ENCODE data around the gene KRTAP13-1. TPM values are rescaled to one million over a fixed set of nuclear protein-coding genes. Genes with fewer than 3 reads are reported as not detected.

Gene KRTAP13-1
- total and polyA plus RNA-seq, 11 donors: not detected

DNA sequence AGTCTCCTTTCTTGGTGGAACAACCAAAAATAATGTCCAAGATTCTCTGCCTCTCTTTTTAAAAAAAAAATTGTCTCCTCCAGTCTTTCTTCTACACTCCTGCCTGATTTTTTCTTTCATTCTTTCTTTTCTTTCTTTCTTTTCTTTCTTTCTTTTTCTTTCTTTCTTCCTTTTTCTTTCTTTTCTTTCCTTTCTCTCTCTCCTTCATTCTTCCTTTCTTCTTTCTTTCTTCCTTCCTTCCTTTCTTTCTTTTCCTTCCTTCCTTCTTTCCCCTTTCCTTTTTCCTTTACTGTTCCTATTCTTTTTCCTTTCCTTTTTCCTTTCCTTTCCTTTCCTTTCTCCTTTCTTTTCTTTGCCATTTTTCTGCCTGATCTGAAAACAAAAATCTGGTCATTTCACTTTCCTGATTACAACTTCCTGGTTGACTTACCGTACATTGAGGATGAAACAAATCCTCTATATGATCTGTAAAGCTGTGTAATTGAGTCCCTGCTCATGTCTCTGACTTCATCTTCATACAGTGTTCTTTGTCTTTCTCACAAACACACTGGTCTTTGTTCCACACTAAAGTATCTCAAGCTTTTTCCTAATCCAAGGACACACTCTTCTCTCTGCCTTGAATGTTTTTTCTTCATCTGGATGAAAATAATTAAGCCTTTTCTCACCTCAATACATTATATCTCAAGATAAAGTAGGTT lies 41.4 kb upstream of the KRTAP13-1 start:
- H3K4me3 ChIP-seq: no peak overlapping the region
- intact Hi-C loops (cut with DNase I): no loop called here
- no peak for ATAC-seq
- no peak overlapping the region for H3K27ac ChIP-seq
- no peak for TF ChIP-seq POLR2A (IDR thresholded peaks at IDR 0.05)
- TF ChIP-seq, protein P1, sequence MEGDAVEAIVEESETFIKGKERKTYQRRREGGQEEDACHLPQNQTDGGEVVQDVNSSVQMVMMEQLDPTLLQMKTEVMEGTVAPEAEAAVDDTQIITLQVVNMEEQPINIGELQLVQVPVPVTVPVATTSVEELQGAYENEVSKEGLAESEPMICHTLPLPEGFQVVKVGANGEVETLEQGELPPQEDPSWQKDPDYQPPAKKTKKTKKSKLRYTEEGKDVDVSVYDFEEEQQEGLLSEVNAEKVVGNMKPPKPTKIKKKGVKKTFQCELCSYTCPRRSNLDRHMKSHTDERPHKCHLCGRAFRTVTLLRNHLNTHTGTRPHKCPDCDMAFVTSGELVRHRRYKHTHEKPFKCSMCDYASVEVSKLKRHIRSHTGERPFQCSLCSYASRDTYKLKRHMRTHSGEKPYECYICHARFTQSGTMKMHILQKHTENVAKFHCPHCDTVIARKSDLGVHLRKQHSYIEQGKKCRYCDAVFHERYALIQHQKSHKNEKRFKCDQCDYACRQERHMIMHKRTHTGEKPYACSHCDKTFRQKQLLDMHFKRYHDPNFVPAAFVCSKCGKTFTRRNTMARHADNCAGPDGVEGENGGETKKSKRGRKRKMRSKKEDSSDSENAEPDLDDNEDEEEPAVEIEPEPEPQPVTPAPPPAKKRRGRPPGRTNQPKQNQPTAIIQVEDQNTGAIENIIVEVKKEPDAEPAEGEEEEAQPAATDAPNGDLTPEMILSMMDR (IDR thresholded peaks at IDR 0.05): no peak
- DNase-seq: no peak
- H3K27me3 ChIP-seq: no peaks in the 10 kb centered on the region
- no peaks in the 10 kb centered on the region for H3K9me3 ChIP-seq
- no peaks in the 10 kb centered on the region for H3K36me3 ChIP-seq
- WGBS, 4 donors: 58 to 77% (median 68%) methylated on average over 1 of the region's 1 CpG
- no peaks in the 10 kb centered on the region for H3K4me1 ChIP-seq

- Histone ChIP-seq H3K4me1 (no peaks in the 10 kb centered on the region), H3K4me3 (no peak overlapping the region), H3K27me3 (no peaks in the 10 kb centered on the region), H3K27ac (no peak overlapping the region), H3K9me3 (no peaks in the 10 kb centered on the region), H3K36me3 (no peaks in the 10 kb centered on the region)
- WGBS, 4 donors: 62 to 70% (median 68%) methylated on average over 3 of the region's 3 CpGs
- intact Hi-C loops (cut with DNase I): no loop called here
- ATAC-seq (no peak), DNase-seq (no peak)
- TF ChIP-seq POLR2A (IDR thresholded peaks at IDR 0.05): no peak
- TF ChIP-seq, protein P1 (IDR thresholded peaks at IDR 0.05): no peak
These were observed 39.9 kb upstream of the KRTAP13-1 start for GRCh38 chr21:30355906-30356305.

- ATAC-seq: no peak
- WGBS, 4 donors: 80 to 87% (median 84%) methylated on average over 5 of the region's 5 CpGs
- TF ChIP-seq, protein P1 (IDR thresholded peaks at IDR 0.05): no peak
- no peak for TF ChIP-seq POLR2A (IDR thresholded peaks at IDR 0.05)
- intact Hi-C loops (cut with DNase I): no loop called here
- Histone ChIP-seq H3K9me3 (peaks cover 0 to 2% (median 0%) of the 10 kb centered on the region in 12 donors), H3K36me3 (no peaks in the 10 kb centered on the region), H3K4me3 (no peak within 1 kb of the TSS), H3K27ac (no peak within 1 kb of the TSS), H3K27me3 (no peaks in the 10 kb centered on the region), H3K4me1 (no peaks in the 10 kb centered on the region)
- no peak for DNase-seq
These were observed 23.6 kb upstream of the KRTAP13-1 start, which contains the start of gene KRTAP13-2 for GRCh38 chr21:30372139-30372770. TSS of gene KRTAP13-2 (minus strand) at chr21:30372271. CDS start at chr21:30372213, 58 bp downstream.

GRCh38 chr21:30382201-30382600 lies 13.6 kb upstream of the KRTAP13-1 start:
- H3K4me3 ChIP-seq: no peak overlapping the region
- H3K27me3 ChIP-seq: no peaks in the 10 kb centered on the region
- DNase-seq (no peak), ATAC-seq (no peak)
- intact Hi-C loops (cut with DNase I): no loop called here
- H3K36me3 ChIP-seq: no peaks in the 10 kb centered on the region
- H3K27ac ChIP-seq: no peak overlapping the region
- no peaks in the 10 kb centered on the region for H3K9me3 ChIP-seq
- H3K4me1 ChIP-seq: no peaks in the 10 kb centered on the region
- TF ChIP-seq, protein P1 (IDR thresholded peaks at IDR 0.05): no peak
- no peak for TF ChIP-seq POLR2A (IDR thresholded peaks at IDR 0.05)
- 27 to 39% (median 32%) methylated on average over 1 of the region's 1 CpG for WGBS, 4 donors
